Activated CD4-positive, alpha-beta T cell treated with anti-CD3 and anti-CD28 coated beads, Interleukin-2, amount 10 ng/mL, durations not matched to agents 7 days and 5 days (primary cell): ENCODE results near the gene LMTK2. TPM values are rescaled to one million over a fixed set of nuclear protein-coding genes. Genes with fewer than 3 reads are reported as not detected.

Experiments used
- CTCF ChIA-PET: fragments of 350-600 bp; sonication (Branson Sonifier 250); formaldehyde crosslinking; loops from one replicate; lab custom pipeline; 2021; ENCODE audit warnings: antibody characterized with exemption; lab: Charles Lee
- POLR2A ChIA-PET: fragments of 350-600 bp; sonication (Branson Sonifier 250); formaldehyde crosslinking; loops from one replicate; lab custom pipeline; 2021; ENCODE audit warnings: antibody characterized with exemption; lab: Charles Lee
- DNase-seq: peaks from one replicate; pipeline ENCODE4 v3.0.0-alpha.2; 2020
- H3K27ac Mint-ChIP-seq: one replicate; pipeline ENCODE4 v1.8.0; 2021; ENCODE audit warnings: mild to moderate bottlenecking, moderate library complexity, mixed read lengths
- H3K27me3 Mint-ChIP-seq: one replicate; pipeline ENCODE4 v1.8.0; 2021; ENCODE audit warnings: mixed read lengths
- H3K36me3 Mint-ChIP-seq: one replicate; pipeline ENCODE4 v1.8.0; 2021; ENCODE audit warnings: low read depth, mixed read lengths
- H3K4me1 Mint-ChIP-seq: one replicate; pipeline ENCODE4 v1.8.0; 2021; ENCODE audit warnings: mixed read lengths
- H3K4me3 Mint-ChIP-seq: one replicate; pipeline ENCODE4 v1.8.0; 2021; ENCODE audit warnings: mild to moderate bottlenecking, moderate library complexity, mixed read lengths
- H3K9me3 Mint-ChIP-seq: one replicate; pipeline ENCODE4 v1.8.0; 2021; ENCODE audit warnings: mixed read lengths
- total RNA-seq, 2 experiments: library from RNA; stranded (reverse); gene quantifications; one replicate each; pipeline ENCODE4 v1.2.3, GENCODE V29; 2021

LMTK2 gene
- total RNA-seq, 2 experiments from 2014 or later, result 12.8 to 15.5 TPM

GRCh38 chr7:98224701-98225181 is 118.1 kb downstream of the LMTK2 start:
- no peak overlapping the region for H3K27ac Mint-ChIP-seq
- no peak overlapping the region for H3K4me3 Mint-ChIP-seq
- no peak for DNase-seq
- no peaks in the 10 kb centered on the region for H3K9me3 Mint-ChIP-seq
- ChIA-PET CTCF (interaction anchor here (1.2 kb wide), 1 partner anchor 53 kb away, joined by 3 read pairs; no protein-coding TSS in a partner anchor), POLR2A (no interaction called here)
- H3K27me3 Mint-ChIP-seq, result no peaks in the 10 kb centered on the region
- H3K4me1 Mint-ChIP-seq, result no peaks in the 10 kb centered on the region
- peaks cover 12% of the 10 kb centered on the region for H3K36me3 Mint-ChIP-seq

GRCh38 chr7:98225913-98226614 is 119.4 kb downstream of the LMTK2 start:
- POLR2A ChIA-PET, result no interaction called here
- DNase-seq, result no peak
- H3K27ac Mint-ChIP-seq, result no peak overlapping the region
- no peaks in the 10 kb centered on the region for H3K9me3 Mint-ChIP-seq
- CTCF ChIA-PET, result interaction anchor here (0.6 to 1.2 kb wide), 2 partner anchors 51 to 228 kb away, joined by 3 read pairs; no protein-coding TSS in a partner anchor
- peaks cover 16% of the 10 kb centered on the region for H3K36me3 Mint-ChIP-seq
- no peak overlapping the region for H3K4me3 Mint-ChIP-seq
- no peaks in the 10 kb centered on the region for H3K4me1 Mint-ChIP-seq
- H3K27me3 Mint-ChIP-seq, result no peaks in the 10 kb centered on the region

GRCh38 chr7:98227939-98228338 is 121.3 kb downstream of the LMTK2 start:
- H3K4me3 Mint-ChIP-seq, result no peak overlapping the region
- H3K36me3 Mint-ChIP-seq, result peaks cover 16% of the 10 kb centered on the region
- ChIA-PET POLR2A (no interaction called here), CTCF (interaction anchor here (1.4 kb wide), 1 partner anchor 29 kb away, joined by 4 read pairs; no protein-coding TSS in a partner anchor)
- no peaks in the 10 kb centered on the region for H3K9me3 Mint-ChIP-seq
- no peaks in the 10 kb centered on the region for H3K4me1 Mint-ChIP-seq
- H3K27ac Mint-ChIP-seq, result no peak overlapping the region
- no peaks in the 10 kb centered on the region for H3K27me3 Mint-ChIP-seq
- no peak for DNase-seq

DNA sequence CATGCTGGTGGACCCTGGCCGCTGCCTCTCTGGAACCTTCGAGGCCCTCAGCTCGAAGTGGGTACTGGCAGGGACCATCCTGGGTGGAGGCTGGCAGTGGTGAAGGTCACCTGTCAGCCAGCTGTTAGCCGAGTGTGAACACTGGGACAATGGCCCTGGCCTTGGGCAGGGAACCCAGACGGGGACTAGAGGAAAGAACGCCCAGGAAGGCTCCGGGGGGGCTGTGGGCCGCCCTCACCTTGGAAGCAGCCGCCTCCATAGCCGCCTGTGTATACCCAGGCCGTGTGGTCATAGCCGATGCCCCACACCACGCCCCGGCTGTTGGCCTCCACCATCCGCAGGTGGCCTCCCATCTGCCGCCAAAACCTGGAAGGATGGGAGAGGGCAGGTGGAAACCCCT is 122.1 kb downstream of the LMTK2 start:
- ChIA-PET CTCF (interaction anchor here (1.4 kb wide), 1 partner anchor 30 kb away, joined by 4 read pairs; no protein-coding TSS in a partner anchor), POLR2A (no interaction called here)
- Mint-ChIP-seq H3K36me3 (peaks cover 16% of the 10 kb centered on the region), H3K27me3 (no peaks in the 10 kb centered on the region), H3K27ac (no peak overlapping the region), H3K4me1 (no peaks in the 10 kb centered on the region), H3K4me3 (no peak overlapping the region), H3K9me3 (no peaks in the 10 kb centered on the region)
- DNase-seq, result no peak

DNA sequence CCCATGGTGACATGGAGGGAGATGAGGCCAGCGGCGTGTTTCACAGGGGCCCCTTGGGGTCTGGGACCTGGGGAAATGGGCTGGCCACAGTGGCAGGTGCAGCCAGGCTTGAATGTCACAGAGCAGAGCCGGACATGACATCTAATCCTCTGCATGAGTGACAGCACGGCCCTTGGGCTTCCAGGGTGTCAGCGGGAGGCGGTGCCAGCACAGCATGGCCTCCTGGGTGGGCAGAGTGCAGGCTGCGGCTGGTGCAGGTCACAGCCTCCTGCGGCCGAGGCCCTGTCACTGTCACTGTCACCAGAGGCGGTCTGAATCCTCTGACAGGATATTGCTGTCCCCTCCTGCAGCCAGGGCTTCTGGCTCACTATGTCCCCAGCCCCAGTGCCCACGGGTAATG is 122.8 kb downstream of the LMTK2 start:
- Mint-ChIP-seq H3K27ac (no peak overlapping the region), H3K4me1 (no peaks in the 10 kb centered on the region), H3K9me3 (no peaks in the 10 kb centered on the region), H3K36me3 (peaks cover 18% of the 10 kb centered on the region), H3K4me3 (no peak overlapping the region), H3K27me3 (no peaks in the 10 kb centered on the region)
- ChIA-PET CTCF (no interaction called here), POLR2A (no interaction called here)
- no peak for DNase-seq

DNA sequence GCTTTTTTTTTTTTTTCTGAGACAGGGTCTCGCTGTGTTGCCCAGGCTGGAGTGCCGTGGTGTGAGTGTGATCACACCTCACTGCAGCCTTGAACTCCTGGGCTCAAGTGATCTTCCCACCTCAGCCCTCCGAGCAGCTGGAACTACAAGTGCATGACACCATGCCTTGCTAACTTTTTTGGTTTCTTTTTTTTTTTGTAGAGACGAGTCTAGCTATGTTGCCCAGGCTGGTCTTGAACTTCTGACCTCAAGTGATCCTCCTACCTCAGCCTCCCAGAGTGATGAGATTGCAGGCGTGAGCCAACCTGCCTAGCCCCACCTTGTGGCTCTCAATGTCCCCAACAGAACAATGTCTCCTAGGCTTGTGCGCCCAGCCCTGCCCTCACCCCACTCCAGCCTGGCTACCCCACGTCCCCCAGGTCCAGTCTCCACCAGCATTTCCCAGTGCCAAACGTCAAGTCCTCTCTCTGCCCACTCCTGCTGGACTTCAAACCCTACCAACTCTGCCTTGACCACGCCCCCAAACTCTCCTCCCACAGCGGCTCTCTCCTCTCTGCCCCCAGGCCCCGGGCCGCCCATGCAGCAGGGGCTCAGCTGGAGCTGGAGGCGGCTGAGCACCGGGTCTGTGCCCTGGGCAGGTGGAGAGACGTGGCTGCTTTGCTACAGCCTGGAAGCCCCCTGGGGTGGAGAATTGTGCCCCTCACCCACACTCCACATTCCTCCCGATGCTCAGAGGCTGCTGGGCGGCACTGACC is 123.5 kb downstream of the LMTK2 start:
- Mint-ChIP-seq H3K4me3 (no peak overlapping the region), H3K36me3 (peaks cover 21% of the 10 kb centered on the region), H3K9me3 (no peaks in the 10 kb centered on the region), H3K4me1 (no peaks in the 10 kb centered on the region), H3K27me3 (no peaks in the 10 kb centered on the region), H3K27ac (no peak overlapping the region)
- ChIA-PET CTCF (no interaction called here), POLR2A (no interaction called here)
- DNase-seq, result no peak

- Mint-ChIP-seq H3K27ac (no peak overlapping the region), H3K36me3 (peaks cover 21% of the 10 kb centered on the region), H3K4me3 (no peak overlapping the region), H3K9me3 (no peaks in the 10 kb centered on the region), H3K4me1 (no peaks in the 10 kb centered on the region), H3K27me3 (no peaks in the 10 kb centered on the region)
- ChIA-PET POLR2A (no interaction called here), CTCF (no interaction called here)
- DNase-seq, result no peak
These were observed 124.2 kb downstream of the LMTK2 start for GRCh38 chr7:98230746-98231471.

DNA sequence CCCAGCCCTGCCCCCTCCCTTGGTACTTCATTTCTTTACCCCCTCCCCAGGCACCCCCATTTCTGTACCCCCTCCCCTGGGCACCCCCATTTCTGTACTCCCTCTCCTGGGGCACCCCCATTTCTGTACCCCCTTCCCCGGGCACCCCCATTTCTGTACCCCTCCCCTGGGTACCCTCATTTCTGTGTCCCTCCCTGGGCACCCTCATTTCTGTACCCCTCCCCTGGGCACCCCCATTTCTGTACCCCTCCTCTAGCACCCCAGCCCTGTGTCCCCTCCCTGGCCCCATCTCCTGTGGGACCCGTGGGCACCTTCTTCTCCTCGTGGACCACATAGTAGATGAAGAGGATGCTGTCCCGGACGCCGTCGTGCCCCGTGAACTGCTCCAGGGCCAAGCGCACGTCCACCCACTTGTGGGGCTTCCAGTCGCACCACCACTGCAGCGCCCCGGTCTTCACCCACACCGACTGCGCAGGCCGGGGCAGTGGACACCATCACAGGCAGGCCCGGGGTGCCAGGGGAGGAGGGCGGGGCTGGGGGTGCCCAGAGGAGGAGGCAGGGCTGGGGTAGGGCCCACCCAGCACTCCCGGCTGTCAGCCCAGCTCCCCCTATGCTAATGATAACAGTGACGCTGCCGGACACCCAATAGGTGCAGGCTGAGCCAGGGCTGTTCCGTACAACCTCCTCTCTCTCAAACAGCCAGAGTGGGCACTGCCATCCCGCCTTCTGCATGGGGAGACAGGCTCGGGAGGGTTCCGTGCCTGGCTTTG is 125.0 kb downstream of the LMTK2 start:
- peaks cover 23% of the 10 kb centered on the region for H3K36me3 Mint-ChIP-seq
- CTCF ChIA-PET, result no interaction called here
- H3K27ac Mint-ChIP-seq, result no peak overlapping the region
- H3K9me3 Mint-ChIP-seq, result no peaks in the 10 kb centered on the region
- no peaks in the 10 kb centered on the region for H3K4me1 Mint-ChIP-seq
- H3K4me3 Mint-ChIP-seq, result no peak overlapping the region
- no peaks in the 10 kb centered on the region for H3K27me3 Mint-ChIP-seq
- no peak for DNase-seq
- POLR2A ChIA-PET, result no interaction called here

DNA sequence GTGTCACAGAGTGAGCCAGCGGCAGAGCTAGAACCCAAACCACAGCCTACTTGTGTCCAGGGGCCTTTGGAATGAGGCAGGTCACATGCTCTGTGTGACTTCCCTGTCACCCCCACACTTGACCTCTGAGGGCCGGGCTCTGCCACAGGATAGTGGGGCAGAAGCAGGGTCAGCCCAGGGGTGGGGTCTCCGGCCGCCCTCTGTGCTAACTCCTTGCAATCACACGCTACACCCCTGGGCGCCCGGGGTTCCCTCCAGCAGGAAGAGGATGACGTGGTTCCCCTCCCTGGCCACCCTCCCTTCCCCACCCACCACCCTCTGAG is 125.6 kb downstream of the LMTK2 start:
- no peak for DNase-seq
- ChIA-PET CTCF (interaction anchor here (0.6 kb wide), 1 partner anchor 44 kb away, joined by 3 read pairs; no protein-coding TSS in a partner anchor), POLR2A (no interaction called here)
- H3K9me3 Mint-ChIP-seq, result no peaks in the 10 kb centered on the region
- no peak overlapping the region for H3K27ac Mint-ChIP-seq
- no peaks in the 10 kb centered on the region for H3K4me1 Mint-ChIP-seq
- H3K27me3 Mint-ChIP-seq, result no peaks in the 10 kb centered on the region
- H3K4me3 Mint-ChIP-seq, result no peak overlapping the region
- peaks cover 24% of the 10 kb centered on the region for H3K36me3 Mint-ChIP-seq

DNA sequence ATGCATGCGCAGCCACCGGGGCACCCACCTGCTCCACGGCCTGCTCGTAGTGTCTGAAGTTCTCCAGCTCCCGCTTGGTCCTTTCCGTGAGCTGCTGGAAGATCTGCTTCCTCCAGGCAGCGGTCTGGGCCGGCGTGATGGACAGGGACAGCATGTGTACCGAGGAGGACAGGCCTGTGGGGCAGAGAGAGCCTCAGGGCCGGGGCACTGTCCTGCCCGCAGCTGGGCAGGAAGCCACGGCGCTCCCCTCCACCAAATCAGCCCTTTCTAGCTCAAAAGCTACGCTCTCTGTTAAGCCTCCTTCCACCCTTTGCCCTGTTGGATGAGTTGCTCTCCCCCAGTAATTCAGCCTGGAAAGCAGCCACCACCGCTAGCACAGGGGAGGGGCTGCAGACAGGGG is 126.1 kb downstream of the LMTK2 start:
- no peak for DNase-seq

GRCh38 chr7:98233219-98234070 is 126.8 kb downstream of the LMTK2 start:
- POLR2A ChIA-PET, result no interaction called here
- no peak for DNase-seq
- no peak overlapping the region for H3K4me3 Mint-ChIP-seq
- H3K9me3 Mint-ChIP-seq, result no peaks in the 10 kb centered on the region
- CTCF ChIA-PET, result no interaction called here
- H3K27me3 Mint-ChIP-seq, result no peaks in the 10 kb centered on the region
- H3K27ac Mint-ChIP-seq, result no peak overlapping the region
- H3K4me1 Mint-ChIP-seq, result no peaks in the 10 kb centered on the region
- peaks cover 24% of the 10 kb centered on the region for H3K36me3 Mint-ChIP-seq

More for the DNA sequence above, 126.1 kb downstream of the LMTK2 start:
- POLR2A ChIA-PET, result no interaction called here
- Mint-ChIP-seq H3K9me3 (no peaks in the 10 kb centered on the region), H3K27ac (no peak overlapping the region), H3K27me3 (no peaks in the 10 kb centered on the region), H3K4me1 (no peaks in the 10 kb centered on the region), H3K36me3 (peaks cover 24% of the 10 kb centered on the region), H3K4me3 (no peak overlapping the region)
- CTCF ChIA-PET, result interaction anchor here (0.6 kb wide), 1 partner anchor 45 kb away, joined by 3 read pairs; no protein-coding TSS in a partner anchor
